Measurements from ENCODE around the gene SLC2A4RG.

The SLC2A4RG gene

DNA sequence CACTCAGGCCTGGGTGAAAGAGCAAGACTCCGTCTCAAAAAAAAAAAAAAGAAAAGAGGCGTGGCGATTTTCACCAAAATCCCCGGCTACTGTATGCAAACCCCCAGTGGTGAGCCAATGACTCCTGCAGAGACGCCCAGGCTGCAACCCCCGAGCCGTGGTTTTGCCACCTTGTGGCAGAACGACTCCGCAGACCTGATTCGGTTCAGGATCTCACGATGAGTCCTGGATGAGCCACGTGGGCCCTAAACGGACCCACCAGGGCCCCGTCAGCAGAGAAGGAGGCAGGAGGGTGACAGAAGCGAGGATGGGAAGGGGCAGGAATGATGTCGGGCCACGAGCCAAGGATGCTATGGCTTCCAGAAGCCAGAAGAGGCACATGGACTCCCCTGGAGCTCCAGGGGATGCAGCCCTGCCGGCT, 42.5 kb downstream of the SLC2A4RG start:
- DNase-seq: peak; percentile 82

DNA sequence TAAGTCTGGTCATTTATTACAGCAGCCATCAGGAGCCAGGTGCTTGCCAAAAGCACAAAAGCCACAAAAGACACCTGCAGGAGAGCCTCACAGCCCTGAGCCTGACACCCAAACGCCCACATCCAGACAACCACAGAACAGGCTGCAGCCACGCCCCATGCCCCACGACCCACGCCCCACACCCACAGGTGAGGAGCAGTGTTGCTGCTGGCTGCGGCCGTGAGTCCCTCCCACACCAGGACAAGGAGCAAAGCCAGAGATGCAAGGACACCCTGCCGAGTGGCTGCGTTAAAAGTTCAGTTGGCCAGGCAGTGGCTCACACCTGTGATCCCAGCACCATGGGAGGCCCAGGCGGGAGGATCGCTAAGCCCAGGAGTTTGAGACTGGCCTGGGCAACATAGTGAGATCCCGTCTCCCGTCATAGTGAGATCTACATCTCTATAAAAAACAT, 43.0 kb downstream of the SLC2A4RG start:
- DNase-seq: peak; percentile 55

DNA sequence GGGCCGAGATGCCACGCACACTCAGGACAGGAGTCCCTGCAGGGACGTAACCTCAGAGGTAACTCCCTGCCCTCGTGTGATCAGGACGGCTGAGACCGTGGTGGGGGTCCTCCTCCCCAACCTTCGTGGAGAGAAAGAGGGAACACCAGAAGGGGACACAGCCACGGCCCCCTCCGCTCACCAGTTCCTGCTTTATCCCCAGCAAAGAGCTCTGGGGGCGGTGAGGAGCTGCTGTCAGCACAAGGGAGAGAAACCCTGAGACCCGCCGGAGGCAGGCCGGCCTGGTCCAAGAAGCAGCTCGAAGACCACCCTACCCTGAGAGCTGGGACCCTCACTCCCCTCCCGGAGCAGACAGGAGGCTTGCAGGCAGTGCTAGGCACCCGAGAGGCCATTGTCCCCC, 44.4 kb downstream of the SLC2A4RG start:
- DNase-seq: no peak

DNA sequence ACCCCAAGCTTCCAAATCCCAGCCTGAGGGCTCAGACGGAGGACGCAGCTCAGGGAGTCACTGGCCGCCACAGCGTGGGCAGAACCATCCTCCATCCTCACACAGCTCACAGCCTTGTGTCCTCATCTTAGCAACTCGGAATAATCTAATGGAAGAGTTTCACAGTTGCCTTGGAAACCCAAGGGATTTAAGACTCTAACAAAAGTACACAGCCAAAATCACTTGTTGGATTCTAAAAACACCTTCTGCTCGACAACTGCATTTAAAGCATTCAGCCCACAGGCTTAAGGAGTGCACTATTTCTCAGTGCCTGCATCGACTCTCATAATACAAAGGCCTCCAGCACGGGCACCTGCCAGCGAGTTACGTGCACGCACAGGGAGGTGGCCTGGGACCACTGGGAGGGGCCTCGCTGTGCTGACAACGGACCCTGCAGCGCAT, 46.1 kb downstream of the SLC2A4RG start:
- DNase-seq: no peak

DNA sequence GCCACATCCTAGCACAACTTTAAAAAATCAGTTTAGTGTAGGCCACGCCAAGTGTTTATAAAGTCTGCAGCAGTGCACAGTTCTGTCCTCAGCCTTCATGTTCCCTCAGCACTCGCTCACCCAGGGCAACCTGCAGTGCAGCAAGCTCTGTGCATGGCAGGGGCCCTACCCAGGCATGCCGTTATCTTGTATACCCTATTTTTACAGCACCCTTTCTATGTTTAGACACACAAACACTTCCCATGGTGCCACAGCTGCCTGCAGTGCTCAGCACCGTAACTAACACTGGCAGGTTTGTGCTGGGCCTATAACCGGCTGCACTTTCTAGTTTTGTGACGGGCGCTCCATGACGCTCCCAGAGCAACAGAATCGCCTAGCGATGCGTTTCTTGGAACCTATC, 47.7 kb downstream of the SLC2A4RG start:
- no peak for DNase-seq

DNA sequence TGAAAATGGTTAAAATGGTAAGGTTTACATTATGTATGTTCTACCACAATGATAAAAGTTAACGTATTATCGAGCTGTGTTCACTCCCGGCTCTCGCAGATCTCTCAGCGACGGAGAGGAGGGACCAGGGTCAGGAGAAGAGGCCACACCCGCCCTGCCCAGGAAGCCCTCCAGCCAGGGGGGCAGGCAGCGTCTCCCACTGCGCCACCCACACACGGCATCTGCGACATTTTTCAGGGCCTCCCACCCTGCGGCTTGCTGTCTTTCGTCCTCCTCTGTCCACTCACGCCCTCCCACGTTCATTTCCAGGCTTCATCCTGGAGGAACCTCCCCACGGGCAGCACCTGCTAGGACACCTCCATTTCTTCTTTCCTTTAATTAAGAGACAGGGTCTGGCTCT, 48.2 kb downstream of the SLC2A4RG start:
- DNase-seq: no peak

DNA sequence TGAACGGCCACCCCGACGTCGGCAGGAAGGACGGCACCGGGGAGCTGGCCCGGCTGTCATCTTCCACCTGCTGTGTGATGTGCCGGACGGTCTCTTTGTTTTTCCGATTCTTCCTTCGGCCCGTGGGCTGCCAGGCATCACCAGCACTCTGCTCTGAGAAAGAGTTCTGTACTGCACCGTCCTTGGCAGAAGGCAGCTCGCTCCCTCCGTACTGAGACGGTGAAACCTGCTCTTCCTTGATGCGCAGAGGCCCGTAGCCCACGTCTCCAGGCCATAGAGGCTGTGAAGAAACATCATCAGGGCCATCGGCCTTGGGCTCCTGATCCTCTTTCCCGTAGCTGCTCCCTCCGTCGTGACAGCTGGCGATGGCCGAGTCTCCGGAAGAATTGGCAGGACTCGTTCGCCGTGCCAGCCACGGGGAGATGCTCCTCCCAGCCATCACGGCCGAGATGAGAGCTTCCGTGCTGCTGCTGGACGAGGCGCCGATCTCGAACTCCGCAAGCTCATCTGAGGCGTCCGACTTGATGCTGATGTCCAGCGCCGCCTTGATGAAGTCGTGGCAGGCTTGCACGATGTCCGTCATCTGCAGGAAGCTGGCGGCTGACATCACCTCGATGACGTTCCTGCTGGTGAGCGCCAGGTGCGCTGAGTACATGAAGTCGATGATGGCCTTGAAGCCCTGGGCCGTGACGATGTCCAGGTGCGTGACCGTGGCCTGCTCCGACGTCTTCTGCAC, 50.4 kb downstream of the SLC2A4RG start:
- no peak for DNase-seq

DNA sequence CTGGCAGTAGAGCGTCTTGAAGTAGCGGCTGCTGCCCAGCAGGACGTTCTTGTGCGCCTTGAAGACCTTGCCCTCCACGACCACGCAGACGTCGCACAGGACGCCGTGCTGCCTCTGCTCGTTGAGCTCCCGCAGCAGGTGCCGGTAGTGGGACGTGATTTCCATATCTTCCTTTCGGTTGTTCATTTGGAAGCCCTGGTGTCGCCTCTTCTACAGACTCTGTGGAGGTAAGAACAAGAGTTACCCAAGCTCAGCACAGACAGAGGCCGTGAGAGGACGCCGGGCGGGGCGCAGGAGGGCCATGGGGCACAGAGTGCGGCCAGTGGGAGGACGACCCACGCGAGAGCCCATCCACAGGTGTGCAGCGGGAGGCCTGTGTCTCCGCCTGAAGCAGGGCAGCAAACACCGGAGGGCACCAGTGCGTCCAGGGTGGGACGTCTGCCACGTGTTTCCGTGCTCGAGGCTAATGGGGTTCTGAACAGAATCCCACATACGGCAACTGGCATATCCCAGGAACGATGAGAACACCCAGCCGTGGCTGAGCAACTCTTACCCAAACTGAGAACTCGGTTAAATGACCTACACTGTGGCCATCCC, 51.1 kb downstream of the SLC2A4RG start:
- DNase-seq: no peak

DNA sequence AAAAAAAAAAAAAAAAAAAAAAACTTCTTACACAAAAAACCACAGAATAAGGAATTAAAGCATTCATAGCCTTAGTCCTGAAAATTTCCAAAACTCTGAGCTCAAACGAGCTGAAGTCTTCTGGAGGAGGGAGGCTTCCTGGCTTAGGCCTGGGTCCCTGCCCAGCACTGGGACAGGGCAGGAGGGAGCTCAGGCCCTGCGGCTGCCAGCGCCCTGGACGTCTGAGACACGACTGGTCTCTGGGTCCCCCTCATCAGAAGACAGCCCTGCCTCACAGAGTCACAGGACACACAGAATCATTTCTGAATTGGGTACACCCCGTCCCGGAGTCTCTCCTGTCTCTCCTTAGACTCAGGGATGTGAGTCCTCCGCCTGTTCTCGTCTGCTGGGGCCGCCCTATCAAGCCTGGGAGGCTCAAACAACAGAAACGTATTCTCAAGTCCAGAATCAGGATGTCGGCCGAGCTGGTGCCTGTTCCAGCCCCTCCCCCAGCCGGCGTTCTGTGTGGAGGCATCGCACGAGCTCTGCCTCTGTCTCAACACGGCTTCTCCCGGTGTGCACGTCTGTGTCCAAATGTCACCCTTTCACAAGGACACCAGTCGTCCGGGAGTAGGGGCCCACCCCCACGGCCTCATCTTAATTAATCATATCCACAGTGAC, 52.1 kb downstream of the SLC2A4RG start:
- DNase-seq: no peak

DNA sequence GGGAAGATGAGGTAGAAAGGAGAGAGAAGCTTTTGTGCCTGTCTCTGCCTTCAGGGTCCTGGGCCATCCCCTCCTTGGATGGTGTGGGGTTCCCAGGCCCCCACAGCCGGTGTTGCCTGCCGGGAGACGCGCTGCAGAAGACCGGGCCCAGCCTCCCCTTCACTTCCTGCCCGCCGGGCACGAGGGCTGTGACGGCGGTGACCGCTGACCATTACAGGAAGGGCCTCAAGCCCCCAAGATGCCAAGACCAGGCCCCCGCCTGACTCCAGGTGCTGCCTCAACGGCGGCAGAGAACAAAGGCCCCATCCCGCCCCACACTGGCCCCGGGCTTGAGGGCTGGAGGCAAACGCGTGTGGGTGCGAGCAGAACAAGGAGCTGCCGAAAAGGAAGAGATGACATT, 53.3 kb downstream of the SLC2A4RG start:
- DNase-seq: no peak

Measured in RPMI8226 (cell line).